K562 (cell line): ENCODE results near the gene SPTLC1. TPM values are rescaled to one million over a fixed set of nuclear protein-coding genes. Genes with fewer than 3 reads are reported as not detected.
"Not testable (repeated sequence)": the region's sequence is repeated elsewhere in the genome, so short reads cannot be mapped to it uniquely, and the experiment has no call there.

Experiments
- ATAC-seq: fragments of 200-7000 bp; cut with Tn5 transposase; 3 replicates; pipeline ENCODE4 v1.9.1; 2020; ENCODE audit warnings: moderate library complexity
- BruUV-seq: library from RNA; stranded (reverse); fragments of 400-500 nt; replicated peaks from 2 replicates; lab custom pipeline; 2021; lab: Mats Ljungman, UMichigan
- CTCF ChIA-PET: fragments of 300-600 bp; formaldehyde crosslinking; extraction: SDS; loops from one replicate; lab custom pipeline; 2021; ENCODE audit warnings: low intra/inter-chr PET ratio; lab: Yijun Ruan, JAX
- POLR2A ChIA-PET: fragments of 300-600, 350-650 bp; sonication (Branson Sonifier 250); formaldehyde crosslinking; extraction: SDS; loops from one replicate; lab custom pipeline; 2021; ENCODE audit warnings: antibody characterized with exemption, inconsistent platforms; lab: Yijun Ruan, JAX
- DNase-seq, 4 experiments: peaks; one replicate each; pipeline versions ENCODE4 v3.0.0 to v3.0.0-alpha.2; 2011 to 2018; ENCODE audit warnings: low spot score in 3 of 4, mixed read lengths in 3 of 4; ENCODE audit errors: extremely low read depth in 1 of 4
- FAIRE-seq: peaks from 2 replicates; lab custom pipeline; 2011; peaks lifted over from hg19 to GRCh38; lab: Jason Lieb, UNC
- H2AFZ ChIP-seq: 2 replicates; pipeline ENCODE4 v1.6.0; 2011; ENCODE audit warnings: low read depth, low read length, control low read depth, inconsistent platforms
- H3K27ac ChIP-seq: fragments of 200-600 bp; 3 replicates; pipeline ENCODE4 v1.8.0; 2011; ENCODE audit warnings: low read depth, mild to moderate bottlenecking, control low read depth, inconsistent platforms, low read length, moderate library complexity, mixed read lengths; ENCODE audit errors: extremely low read depth
- H3K27me3 ChIP-seq, 2 experiments: fragments of 300-600 bp in 1 of 2; 2 replicates in 1 of 2; 3 replicates in 1 of 2; pipeline versions ENCODE4 v1.6.0 to v1.8.0; 2011; ENCODE audit warnings: inconsistent platforms in 2 of 2, low read length in 2 of 2, mild to moderate bottlenecking in 1 of 2, mixed read lengths in 1 of 2, moderate library complexity in 1 of 2; ENCODE audit not compliant: control insufficient read depth in 2 of 2, insufficient read depth in 2 of 2
- H3K36me3 ChIP-seq: fragments of 300-600 bp; 3 replicates; pipeline ENCODE4 v1.8.0; 2011; ENCODE audit warnings: mild to moderate bottlenecking, low read length, inconsistent platforms; ENCODE audit not compliant: control insufficient read depth, insufficient read depth
- H3K4me1 ChIP-seq, 2 experiments: fragments of 200-600 bp in 1 of 2; replicated peaks in 1 of 2; 2 replicates in 1 of 2; 3 replicates in 1 of 2; pipeline versions ENCODE4 v1.5.1 to v1.8.0; 2011; ENCODE audit warnings: inconsistent platforms in 2 of 2, low read length in 2 of 2, mild to moderate bottlenecking in 1 of 2, mixed read lengths in 1 of 2, moderate library complexity in 1 of 2; ENCODE audit not compliant: control insufficient read depth in 2 of 2, insufficient read depth in 2 of 2
- H3K4me2 ChIP-seq: 2 replicates; pipeline ENCODE4 v1.6.1; 2011; ENCODE audit warnings: low read length, control low read depth, inconsistent platforms, mixed read lengths; ENCODE audit not compliant: insufficient read depth
- H3K4me3 ChIP-seq: fragments of 200-600 bp; sonication (generic), shearing (Covaris generic); 2 replicates; pipeline ENCODE4 v1.5.1; 2016; ENCODE audit warnings: control low read depth, inconsistent platforms
- H3K79me2 ChIP-seq: fragments of 200-600 bp; 3 replicates; pipeline ENCODE4 v1.8.0; 2011; ENCODE audit warnings: low read length, inconsistent platforms; ENCODE audit not compliant: control insufficient read depth, insufficient read depth
- H3K9ac ChIP-seq, 2 experiments: 2 replicates each; pipeline versions ENCODE4 v1.6.0 to v1.6.1; 2011; ENCODE audit warnings: low read depth in 2 of 2, low read length in 2 of 2, control low read depth in 1 of 2, inconsistent platforms in 1 of 2, mild to moderate bottlenecking in 1 of 2, mixed read lengths in 1 of 2; ENCODE audit not compliant: insufficient read depth in 1 of 2
- H3K9me1 ChIP-seq: one replicate; pipeline ENCODE4 v1.6.0; 2011; ENCODE audit warnings: inconsistent platforms, mild to moderate bottlenecking, low read length, moderate library complexity; ENCODE audit not compliant: control insufficient read depth, insufficient read depth
- H3K9me3 ChIP-seq: replicated peaks from 2 replicates; pipeline ENCODE4 v1.5.1; 2011; ENCODE audit warnings: low read depth, low read length, inconsistent platforms; ENCODE audit not compliant: control insufficient read depth, insufficient read depth
- H4K20me1 ChIP-seq: replicated peaks from 2 replicates; pipeline ENCODE4 v1.6.1; 2011; ENCODE audit warnings: low read length, inconsistent platforms, mixed read lengths; ENCODE audit not compliant: control insufficient read depth, insufficient read depth
- BCOR ChIP-seq: fragments of 450-650 bp; IDR thresholded peaks from 2 replicates; pipeline ENCODE4 v1.6.1; 2016
- TEAD1 ChIP-seq, 2 experiments: fragments of 450-650 bp in 1 of 2; sonication (generic) in 1 of 2; formaldehyde crosslinking; IDR thresholded peaks; 2 replicates each; pipeline versions ENCODE4 v1.4.0 to v1.8.0; 2020 to 2022; ENCODE audit warnings: mild to moderate bottlenecking in 2 of 2, missing genetic modification reagents in 1 of 2
- TRIM28 ChIP-seq: fragments of 450-650 bp; IDR thresholded peaks from 2 replicates; pipeline ENCODE4 v1.6.1; 2017
- ZFP36 ChIP-seq: fragments of 150-350 bp; IDR thresholded peaks from 2 replicates; pipeline ENCODE4 v1.6.1; 2018; ENCODE audit warnings: low read length, low read depth; ENCODE audit not compliant: partially characterized antibody
- ZNF436 ChIP-seq: fragments of 250-450, 450-650 bp; sonication (Bioruptor Pico); formaldehyde crosslinking; IDR thresholded peaks from 2 replicates; pipeline ENCODE4 v1.7.0; 2020; ENCODE audit warnings: mild to moderate bottlenecking
- WGBS: fragments of 100-300 bp; shearing (Covaris generic); methylation state at CpG from one replicate; pipeline ENCODE4 v1.1.6; 2016; ENCODE audit warnings: low coverage, mixed read lengths; ENCODE audit not compliant: insufficient coverage; ENCODE audit errors: missing lambda C conversion rate; 5-methylcytosine and 5-hydroxymethylcytosine counted together
- in situ Hi-C: fragments of 300-500 bp; cut with MboI; formaldehyde crosslinking; loops from 4 replicates; pipeline ENCODE4 v1.15.0; 2018; ENCODE audit warnings: inconsistent platforms, mixed read lengths
- intact Hi-C: fragments of 100-400 bp; cut with micrococcal nuclease; formaldehyde crosslinking; loops from 2 replicates; pipeline ENCODE4 v1.14.2; 2022
- polyA plus RNA-seq, 8 experiments: library from polyadenylated mRNA; depleted of rRNA in 4 of 8; stranded (reverse) in 5 of 8; unstranded in 3 of 8; fragments of >200 nt; fragmentation: Nextera tagmentation in 2 of 8; fragmentation: Illumina TruSeq in 1 of 8; extraction: Ambion mirVana in 2 of 8; extraction: Trizol in 1 of 8; gene quantifications; 2 replicates each; pipeline versions ENCODE4 v1.2.1 to v1.2.3, GENCODE V29; 2011 to 2014; ENCODE audit warnings: inconsistent platforms in 1 of 8, missing spikeins in 1 of 8
- total RNA-seq, 7 experiments: library from RNA; depleted of rRNA in 6 of 7; stranded (reverse); fragments of >200 nt in 6 of 7; fragmentation: Illumina TruSeq in 2 of 7; extraction: Trizol in 2 of 7; gene quantifications; 2 replicates each; pipeline versions ENCODE4 v1.2.1 to v1.2.3, GENCODE V29; 2011 to 2021; ENCODE audit warnings: low replicate concordance in 1 of 7

SPTLC1 gene
- total and polyA plus RNA-seq, 9 of the 15 experiments (the other 6 are each of a cell fraction or from before 2014, with no cell fraction given), result 58.8 to 125 (median 84.5) TPM

GRCh38 chr9:92146610-92147009 is 31.4 kb upstream of the SPTLC1 start:
- Histone ChIP-seq H3K4me1 (peaks cover 13 to 18% of the 10 kb centered on the region in 2 experiments), H3K79me2 (no peaks in the 10 kb centered on the region), H3K4me3 (no peak overlapping the region), H3K27ac (peak overlapping the region; percentile 63), H3K27me3 (no peaks in the 10 kb centered on the region), H3K9me1 (no peaks in the 10 kb centered on the region), H2AFZ (peak overlapping the region; percentile 98), H3K9me3 (no peaks in the 10 kb centered on the region), H3K9ac (peak overlapping the region in 1 of 2 experiments; percentile 53; a peak in 3 of 4 replicates), H3K4me2 (peak overlapping the region; percentile 73), H3K36me3 (no peaks in the 10 kb centered on the region), H4K20me1 (no peaks in the 10 kb centered on the region)
- TSS peak; percentile 53 for BruUV-seq
- intact Hi-C loops, result no loop called here
- ATAC-seq (peak; percentile 37), FAIRE-seq (no peak), DNase-seq (no peak)
- ChIA-PET CTCF (no interaction called here), POLR2A (interaction anchor here (1.0 to 1.5 kb wide), 2 partner anchors 25 to 86 kb away, joined by 3 to 5 read pairs; no protein-coding TSS in a partner anchor)
- in situ Hi-C loops, result no loop called here
- TF ChIP-seq TEAD1 (CRISPR knock-in tag; IDR thresholded peaks at IDR 0.05) (0 out of 4 replicates have a peak, but pooled peaks of 1 of the 2 experiments have one; percentile 2), TRIM28 (no peak)
- 40% methylated on average over 3 of the region's 3 CpGs for WGBS

- FAIRE-seq, result peak; percentile 55
These were observed 30.6 kb upstream of the SPTLC1 start for GRCh38 chr9:92145784-92146183.

More at GRCh38 chr9:92145784-92146183, 30.6 kb upstream of the SPTLC1 start:
- H3K4me3 ChIP-seq, H3K79me2 ChIP-seq, BruUV-seq, H2AFZ ChIP-seq, H3K4me2 ChIP-seq, H3K27me3 ChIP-seq, H3K9ac ChIP-seq, H3K9me1 ChIP-seq, POLR2A ChIA-PET, intact Hi-C loops, ATAC-seq, DNase-seq, H3K9me3 ChIP-seq, H4K20me1 ChIP-seq, H3K36me3 ChIP-seq, H3K27ac ChIP-seq, in situ Hi-C loops: not testable (repeated sequence)
- WGBS, result 91% methylated on average over 2 of the region's 3 CpGs
- CTCF ChIA-PET, result interaction anchor here (0.6 kb wide), 1 partner anchor 1309 kb away, joined by 3 read pairs; no protein-coding TSS in a partner anchor
- TF ChIP-seq ZNF436 (CRISPR knock-in tag), result 0 out of 2 replicates have a peak, but pooled peaks have one; percentile 21
- TF ChIP-seq BCOR, result peak; percentile 67
- peak; percentile 89 for TF ChIP-seq ZFP36
- peaks cover 14 to 25% of the 10 kb centered on the region in 2 experiments for H3K4me1 ChIP-seq
